HFF-Myc (cell line): ENCODE results near the gene AKAP8L.

Source experiments
- DNase-seq: peaks from one replicate; pipeline ENCODE4 v3.0.0-alpha.2; 2011; ENCODE audit warnings: low read depth; ENCODE audit errors: extremely low read depth
- H3K4me3 ChIP-seq: replicated peaks from 2 replicates; pipeline ENCODE4 v1.5.1; 2011; ENCODE audit warnings: low read depth, mild to moderate bottlenecking, control low read depth, low read length
- TF ChIP-seq, protein P1 (sequence below): IDR thresholded peaks from 2 replicates; pipeline ENCODE4 v1.5.1; 2012; ENCODE audit warnings: mild to moderate bottlenecking, low read depth, low read length, control low read depth; ENCODE audit errors: missing control alignments

The AKAP8L gene

DNA sequence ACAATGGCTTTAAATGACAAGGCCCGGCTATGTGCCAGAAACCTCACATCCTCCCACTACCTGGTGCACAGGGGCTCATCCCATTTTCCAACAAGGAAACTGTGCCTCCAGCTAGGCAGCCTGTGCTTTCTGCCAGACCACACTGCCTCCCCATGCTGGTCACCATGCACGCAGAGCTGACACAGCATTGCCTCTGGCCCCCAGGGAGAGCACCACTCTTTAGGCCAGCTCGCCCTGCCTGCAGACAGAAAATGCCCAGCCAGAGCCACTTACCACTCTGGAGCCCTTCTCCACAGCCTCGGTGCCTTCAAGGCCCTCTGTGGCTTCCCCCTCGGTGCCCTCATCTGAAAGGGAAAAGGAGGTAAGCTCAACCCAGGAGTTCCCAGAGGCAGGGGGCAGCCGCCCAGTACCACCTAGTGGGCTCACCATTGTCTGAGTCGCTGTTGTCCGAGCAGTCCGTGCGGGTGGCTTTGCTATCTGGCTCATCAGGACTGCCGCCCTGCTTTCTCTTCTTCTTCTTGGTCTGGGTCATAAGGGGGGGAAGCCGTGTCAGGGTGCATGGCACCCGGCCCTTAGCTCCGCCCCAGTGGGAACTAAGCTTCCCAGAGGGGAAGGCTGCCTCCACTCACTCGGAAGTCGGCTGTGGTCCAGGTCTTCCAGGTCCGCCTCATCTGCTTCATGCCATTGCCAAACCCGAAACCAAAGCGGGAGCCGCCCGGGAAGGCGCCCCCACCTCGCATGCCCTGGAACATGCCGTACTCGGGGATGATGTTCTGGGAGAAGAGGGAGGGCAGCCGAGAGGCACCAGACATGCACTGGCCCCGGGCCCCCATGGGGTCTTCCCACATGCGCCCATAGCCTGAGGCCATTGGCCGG lies 18.0 kb downstream of the AKAP8L start:
- DNase-seq: no peak
- TF ChIP-seq, protein P1, sequence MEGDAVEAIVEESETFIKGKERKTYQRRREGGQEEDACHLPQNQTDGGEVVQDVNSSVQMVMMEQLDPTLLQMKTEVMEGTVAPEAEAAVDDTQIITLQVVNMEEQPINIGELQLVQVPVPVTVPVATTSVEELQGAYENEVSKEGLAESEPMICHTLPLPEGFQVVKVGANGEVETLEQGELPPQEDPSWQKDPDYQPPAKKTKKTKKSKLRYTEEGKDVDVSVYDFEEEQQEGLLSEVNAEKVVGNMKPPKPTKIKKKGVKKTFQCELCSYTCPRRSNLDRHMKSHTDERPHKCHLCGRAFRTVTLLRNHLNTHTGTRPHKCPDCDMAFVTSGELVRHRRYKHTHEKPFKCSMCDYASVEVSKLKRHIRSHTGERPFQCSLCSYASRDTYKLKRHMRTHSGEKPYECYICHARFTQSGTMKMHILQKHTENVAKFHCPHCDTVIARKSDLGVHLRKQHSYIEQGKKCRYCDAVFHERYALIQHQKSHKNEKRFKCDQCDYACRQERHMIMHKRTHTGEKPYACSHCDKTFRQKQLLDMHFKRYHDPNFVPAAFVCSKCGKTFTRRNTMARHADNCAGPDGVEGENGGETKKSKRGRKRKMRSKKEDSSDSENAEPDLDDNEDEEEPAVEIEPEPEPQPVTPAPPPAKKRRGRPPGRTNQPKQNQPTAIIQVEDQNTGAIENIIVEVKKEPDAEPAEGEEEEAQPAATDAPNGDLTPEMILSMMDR: no peak
- H3K4me3 ChIP-seq: no peak overlapping the region

DNA sequence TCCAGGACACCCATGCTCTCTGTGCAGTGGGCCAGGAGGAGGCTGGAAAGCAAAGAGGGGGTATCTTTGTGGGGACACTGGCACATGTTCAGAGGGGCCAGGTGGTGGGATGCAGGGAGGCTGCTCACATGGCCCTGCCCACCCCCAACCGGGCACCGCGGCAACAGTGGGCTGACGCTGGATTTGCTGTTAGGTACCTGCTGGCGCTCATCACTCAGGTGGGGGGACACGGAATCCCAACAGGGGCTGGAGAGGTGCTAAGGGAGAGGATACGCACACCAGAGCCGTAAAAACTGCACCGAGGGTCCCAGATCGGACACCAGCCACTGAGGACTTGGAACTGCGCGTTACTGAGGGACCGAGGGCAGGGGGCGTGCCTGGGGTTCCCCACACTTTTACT lies 19.2 kb downstream of the AKAP8L start:
- no peak overlapping the region for H3K4me3 ChIP-seq
- TF ChIP-seq, protein P1: no peak
- no peak for DNase-seq

DNA sequence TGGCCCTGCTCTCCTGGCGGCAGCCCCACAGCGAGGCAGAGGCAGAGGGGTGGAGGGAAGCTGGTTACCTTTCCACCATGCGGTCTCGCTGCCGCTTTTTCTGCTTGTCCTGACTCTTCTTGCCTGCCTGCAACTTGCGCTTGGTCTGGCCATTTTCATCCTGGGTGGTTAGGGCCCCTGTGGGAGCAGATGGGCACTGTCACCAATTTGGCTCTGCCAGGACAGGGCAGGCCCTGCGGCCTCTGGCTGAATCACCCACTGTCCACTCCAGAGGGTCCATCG lies 19.6 kb downstream of the AKAP8L start:
- H3K4me3 ChIP-seq: no peak overlapping the region
- TF ChIP-seq, protein P1: no peak
- DNase-seq: no peak

DNA sequence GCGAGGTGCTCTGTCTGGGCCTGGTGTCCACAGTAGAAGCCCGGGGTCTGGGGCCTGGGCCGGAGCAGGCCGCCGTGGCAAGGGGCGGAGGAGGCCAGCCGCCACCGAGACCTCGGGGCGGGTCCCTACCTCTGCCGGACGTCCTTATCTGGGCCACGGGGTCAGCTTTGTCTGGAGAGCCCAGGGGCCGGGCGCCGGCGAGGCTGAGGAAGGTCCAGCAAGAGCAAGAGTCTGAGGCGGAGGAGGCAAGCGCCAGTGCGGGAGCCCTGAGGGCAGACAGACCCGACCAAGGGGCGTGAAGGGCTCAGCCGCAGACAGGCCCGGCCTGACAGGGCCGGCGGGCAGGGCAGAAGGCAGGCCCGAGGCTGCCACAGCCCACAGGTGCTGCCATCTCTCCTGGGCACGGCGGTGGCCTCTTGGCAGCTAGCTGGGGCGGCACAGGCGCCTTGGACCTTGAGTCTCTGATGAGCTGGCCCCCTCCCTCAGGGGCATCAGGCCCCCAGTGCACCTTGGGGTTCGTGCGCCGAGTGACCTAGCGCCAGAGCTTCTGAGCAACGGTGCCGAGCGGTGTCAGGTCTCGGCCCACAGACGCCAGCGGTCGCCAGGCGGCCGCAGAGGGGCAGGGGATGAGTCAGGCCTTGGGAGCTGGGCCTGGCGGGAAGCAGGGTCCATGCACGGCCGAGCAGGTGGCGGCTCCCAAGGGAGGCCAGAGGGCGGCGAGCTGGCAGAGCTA lies 20.1 kb downstream of the AKAP8L start:
- H3K4me3 ChIP-seq: no peak overlapping the region
- DNase-seq: no peak
- TF ChIP-seq, protein P1: no peak

DNA sequence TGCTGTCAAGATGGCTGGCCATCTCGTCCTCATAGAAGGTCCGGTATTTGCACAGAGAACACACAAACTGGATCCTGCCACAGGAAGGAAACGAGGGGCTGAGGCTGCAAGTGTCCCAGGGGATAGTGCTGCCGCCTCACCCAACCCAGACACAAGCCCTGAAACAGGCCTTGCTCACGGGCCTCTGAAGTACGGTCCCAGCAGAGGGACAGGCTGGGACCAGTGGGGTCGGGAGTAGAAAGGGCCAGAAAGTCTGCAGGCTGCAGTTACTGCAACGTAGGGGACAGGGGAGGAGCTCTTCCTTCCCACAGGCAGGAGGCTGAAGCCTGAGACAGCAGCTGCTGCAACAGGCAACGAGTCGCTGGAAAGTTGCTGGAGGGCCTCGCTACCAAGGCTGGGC lies 21.0 kb downstream of the AKAP8L start:
- TF ChIP-seq, protein P1: no peak
- H3K4me3 ChIP-seq: no peak overlapping the region
- DNase-seq: no peak

DNA sequence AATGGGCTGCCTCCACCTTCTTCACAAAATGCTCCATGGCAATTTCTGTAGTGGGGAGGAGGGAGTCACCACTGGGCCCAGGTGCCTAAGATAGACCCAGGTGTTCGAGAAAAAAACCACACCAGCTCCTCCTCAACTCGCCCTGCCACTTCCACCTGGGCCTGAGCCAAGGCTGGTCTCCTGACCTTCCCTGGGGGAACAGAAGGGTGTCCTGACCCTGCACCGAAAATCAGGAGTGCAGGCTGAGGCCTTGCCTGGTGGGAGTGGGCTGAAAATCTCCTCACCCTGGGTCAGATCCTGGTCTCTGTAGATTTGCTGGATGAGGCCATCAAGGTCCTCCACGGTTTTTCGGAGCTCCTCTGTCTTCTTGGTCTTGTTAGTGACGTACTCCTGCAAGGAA lies 21.6 kb downstream of the AKAP8L start:
- no peak overlapping the region for H3K4me3 ChIP-seq
- TF ChIP-seq, protein P1: no peak
- DNase-seq: no peak
